ENCODE data around the gene BMERB1.
"Not testable (repeated sequence)": the region's sequence is repeated elsewhere in the genome, so short reads cannot be mapped to it uniquely, and the experiment has no call there.

The BMERB1 gene

GRCh38 chr16:15597822-15598647 lies 163.6 kb downstream of the BMERB1 start:
- no peak overlapping the region for H3K4me3 ChIP-seq (ENCODE audit: low read length)
- no peak for DNase-seq (ENCODE audit: low read depth, low spot score)

DNA sequence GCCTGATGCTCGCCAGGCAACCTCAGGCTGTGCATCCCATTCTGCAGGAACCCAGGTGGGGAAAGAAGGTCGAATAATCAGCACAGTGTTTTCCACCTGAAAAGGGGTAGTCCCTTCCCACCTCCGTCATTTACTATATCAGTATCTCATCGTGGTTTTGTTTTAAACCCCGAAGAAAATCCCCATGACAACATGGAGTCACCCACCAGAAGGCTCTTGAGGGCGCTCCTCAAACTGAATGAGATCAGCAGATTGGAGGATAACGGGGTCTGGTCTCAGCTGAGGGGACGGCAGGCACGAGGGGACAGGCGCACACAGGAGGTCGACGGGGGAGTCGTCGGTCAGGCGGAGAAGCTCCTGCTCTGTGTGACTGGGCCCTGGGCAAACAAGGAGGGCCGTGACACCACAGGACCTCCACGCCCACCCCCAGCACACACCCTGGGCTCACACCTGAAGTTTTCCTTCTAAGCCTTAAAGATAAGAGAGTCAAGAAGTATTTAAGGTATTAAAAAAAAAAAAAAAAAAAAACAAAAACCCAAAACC lies 164.3 kb downstream of the BMERB1 start:
- DNase-seq (ENCODE audit: low read depth, low spot score) = no peak
- no peak overlapping the region for H3K4me3 ChIP-seq (ENCODE audit: low read length)

DNA sequence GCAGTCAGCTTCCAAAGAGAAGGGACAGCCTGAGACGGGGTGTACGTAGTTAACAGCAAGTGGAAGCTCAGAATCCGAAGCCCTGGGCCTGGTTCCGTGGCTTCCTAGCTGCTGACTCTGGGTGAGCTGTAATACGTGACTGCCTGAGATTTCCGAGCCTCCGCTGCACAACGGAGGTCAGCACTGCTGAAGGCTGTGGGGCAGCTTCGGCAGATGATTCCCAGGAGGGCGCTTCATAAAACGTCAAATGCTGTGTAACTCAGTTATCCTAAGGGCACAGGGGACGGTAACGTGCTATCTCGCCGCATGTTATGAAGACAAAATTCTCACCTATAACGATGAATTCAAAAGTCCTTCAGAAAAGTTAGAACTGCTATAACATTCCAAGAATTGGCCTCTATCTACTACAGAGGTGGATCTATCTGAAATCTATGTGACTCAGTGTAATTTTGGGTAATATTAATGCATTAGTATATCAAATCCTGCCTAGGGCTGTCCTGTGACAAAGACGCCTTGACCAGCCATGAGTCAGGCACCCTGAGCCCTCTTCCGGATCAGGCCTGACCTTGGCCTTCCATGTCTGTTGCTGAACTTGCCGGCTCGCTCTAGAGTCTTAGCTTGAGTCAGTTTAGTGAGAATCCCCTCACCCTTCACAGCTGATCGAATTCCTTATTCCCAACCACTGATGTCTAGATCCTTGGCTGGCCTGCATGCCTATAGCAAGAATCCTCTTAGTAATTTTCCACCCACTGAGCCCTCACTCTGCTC lies 165.1 kb downstream of the BMERB1 start:
- no peak for DNase-seq (ENCODE audit: low read depth, low spot score)
- no peak overlapping the region for H3K4me3 ChIP-seq (ENCODE audit: low read length)

- no peak for DNase-seq (ENCODE audit: low read depth, low spot score)
- H3K4me3 ChIP-seq (ENCODE audit: low read length) = no peak overlapping the region
Measured at GRCh38 chr16:15601212-15601879, 167.0 kb downstream of the BMERB1 start.

GRCh38 chr16:15602285-15603044 lies 168.1 kb downstream of the BMERB1 start:
- H3K4me3 ChIP-seq (ENCODE audit: low read length) = no peak overlapping the region
- DNase-seq (ENCODE audit: low read depth, low spot score) = no peak

GRCh38 chr16:15604460-15605440 lies 170.4 kb downstream of the BMERB1 start:
- H3K4me3 ChIP-seq (ENCODE audit: low read length) = no peak overlapping the region
- no peak for DNase-seq (ENCODE audit: low read depth, low spot score)

DNA sequence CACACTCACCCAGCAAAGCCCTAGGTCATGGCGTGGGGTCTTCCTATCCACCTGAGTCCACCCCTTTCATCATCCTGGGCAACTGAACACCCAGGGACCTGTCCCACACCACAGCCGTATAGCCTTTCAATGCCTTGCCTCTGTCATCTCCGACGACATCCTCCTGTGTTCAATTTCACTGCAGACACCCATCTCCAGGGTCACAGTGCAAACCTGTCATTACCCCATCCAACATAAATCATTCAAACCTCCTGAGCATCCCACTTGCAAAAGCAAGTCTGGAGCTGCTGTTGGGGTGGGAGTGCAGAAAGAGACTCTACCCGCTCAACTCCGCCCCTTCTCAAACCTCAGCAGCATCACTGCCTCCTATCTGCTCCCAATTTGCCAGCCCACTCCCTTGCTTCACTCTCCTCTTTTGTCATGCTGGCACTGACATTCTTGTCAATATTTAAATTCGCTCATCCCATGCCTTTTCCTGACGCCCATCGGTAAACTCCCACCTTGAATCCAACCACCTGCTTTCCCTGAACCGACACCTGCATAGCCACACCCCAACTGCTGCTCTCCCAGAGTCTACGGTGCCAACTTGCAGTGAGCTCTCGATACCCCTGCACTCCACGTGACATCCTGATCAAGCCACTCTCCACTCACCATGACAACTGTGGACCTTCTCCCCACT lies 171.6 kb downstream of the BMERB1 start:
- no peak overlapping the region for H3K4me3 ChIP-seq (ENCODE audit: low read length)
- no peak for DNase-seq (ENCODE audit: low read depth, low spot score)

DNA sequence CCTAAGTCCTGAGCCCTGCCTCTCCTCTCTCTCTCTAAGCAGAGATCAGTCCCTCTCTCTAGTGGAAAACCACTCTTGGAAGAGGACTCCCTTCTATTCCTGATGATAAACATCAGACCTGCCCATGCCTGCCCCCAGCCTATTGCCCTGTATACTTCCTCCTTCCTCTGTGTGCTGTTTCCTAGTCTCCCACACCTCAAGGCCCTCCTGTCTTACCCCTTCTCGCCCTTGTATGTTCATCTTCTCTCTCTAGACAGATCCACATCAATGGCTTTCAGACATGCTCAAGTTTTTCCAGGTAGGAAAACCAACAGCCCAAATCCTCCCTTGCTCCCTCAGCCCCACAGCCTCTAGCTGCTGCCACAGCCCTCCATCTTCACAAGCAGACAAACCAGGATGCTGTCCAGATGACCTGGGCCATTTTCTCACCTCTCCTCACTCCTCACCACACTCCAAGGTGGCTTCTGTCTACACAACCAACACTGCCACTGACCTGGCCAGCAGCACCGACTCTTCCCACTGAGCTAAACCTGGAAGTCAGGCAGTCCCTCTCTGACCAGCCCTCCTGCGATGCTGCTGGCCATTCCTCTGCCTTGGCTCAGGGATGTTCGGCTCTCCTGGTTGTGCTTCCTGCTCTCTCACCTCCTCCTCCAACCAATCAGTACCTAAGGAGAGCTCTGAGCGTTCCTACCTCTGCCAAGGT lies 172.3 kb downstream of the BMERB1 start:
- DNase-seq (ENCODE audit: low read depth, low spot score) = no peak
- H3K4me3 ChIP-seq (ENCODE audit: low read length) = no peak overlapping the region

- DNase-seq (ENCODE audit: low read depth, low spot score); H3K4me3 ChIP-seq (ENCODE audit: low read length): not testable (repeated sequence)
Measured at GRCh38 chr16:15607221-15607699, 172.9 kb downstream of the BMERB1 start.

GRCh38 chr16:15607700-15608396 lies 173.5 kb downstream of the BMERB1 start:
- no peak for DNase-seq (ENCODE audit: low read depth, low spot score)
- H3K4me3 ChIP-seq (ENCODE audit: low read length) = no peak overlapping the region

- H3K4me3 ChIP-seq (ENCODE audit: low read length) = no peak overlapping the region
- DNase-seq (ENCODE audit: low read depth, low spot score) = no peak
Measured at GRCh38 chr16:15608398-15609285, 174.3 kb downstream of the BMERB1 start.

DNA sequence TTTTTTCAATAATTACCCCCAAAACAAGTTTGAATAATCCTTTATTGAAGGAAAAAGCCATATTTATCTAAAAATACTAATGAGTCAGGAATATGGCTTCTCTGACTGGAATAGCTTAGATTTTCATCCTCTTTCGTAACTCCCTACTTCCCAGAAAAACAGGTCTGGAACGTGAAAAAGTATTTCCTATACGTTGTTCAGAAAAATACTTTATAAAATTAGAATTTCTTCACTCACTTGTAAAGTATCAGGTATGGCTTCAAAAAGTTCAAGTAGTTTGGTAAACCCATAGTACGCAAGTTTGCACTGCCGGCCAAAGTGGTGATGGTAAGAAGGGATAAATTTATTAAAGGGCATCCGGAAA lies 174.9 kb downstream of the BMERB1 start:
- DNase-seq (ENCODE audit: low read depth, low spot score) = no peak
- H3K4me3 ChIP-seq (ENCODE audit: low read length) = no peak overlapping the region

GRCh38 chr16:15610369-15610871 lies 176.0 kb downstream of the BMERB1 start:
- H3K4me3 ChIP-seq (ENCODE audit: low read length) = no peak overlapping the region
- no peak for DNase-seq (ENCODE audit: low read depth, low spot score)

DNA sequence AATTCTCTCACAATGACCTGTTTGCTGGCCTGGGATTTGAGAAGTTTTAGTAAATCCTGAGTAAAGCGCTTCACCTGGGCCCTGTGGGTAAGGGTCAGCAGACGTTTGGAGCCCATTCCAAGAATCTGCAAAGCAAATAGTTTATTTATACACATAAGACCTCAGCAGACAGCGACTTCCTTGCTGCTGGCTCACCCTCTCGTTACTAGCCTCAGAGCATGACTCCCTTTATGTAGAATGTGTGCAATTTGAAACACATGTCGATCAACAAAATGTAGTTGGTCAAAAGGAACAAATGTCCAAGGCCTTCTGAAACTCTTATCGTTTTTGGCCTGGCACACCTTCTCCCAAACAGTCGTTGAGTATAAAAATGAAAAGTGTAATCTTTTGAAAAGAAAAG lies 177.2 kb downstream of the BMERB1 start:
- H3K4me3 ChIP-seq (ENCODE audit: low read length) = no peak overlapping the region
- DNase-seq (ENCODE audit: low read depth, low spot score) = no peak

DNA sequence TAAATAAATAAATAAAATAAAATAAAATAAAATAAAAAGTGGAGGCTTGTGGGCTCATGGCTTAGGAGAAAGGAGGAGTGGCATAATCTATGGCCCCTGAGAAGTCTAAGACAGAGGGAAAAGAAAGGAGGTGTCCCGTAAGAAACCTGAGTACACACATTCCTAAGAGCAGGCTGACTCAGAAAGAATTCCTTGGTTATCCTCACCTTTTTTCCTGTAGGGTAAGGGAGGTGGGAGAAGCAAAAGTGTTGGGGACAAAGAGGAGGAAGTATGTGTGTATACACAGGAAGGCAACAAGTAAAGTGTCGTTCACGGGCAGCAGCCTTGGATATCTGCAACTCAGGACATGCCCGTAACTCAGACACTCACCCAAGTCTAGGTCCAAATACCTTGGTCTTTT lies 179.3 kb downstream of the BMERB1 start:
- H3K4me3 ChIP-seq (ENCODE audit: low read length) = no peak overlapping the region
- DNase-seq (ENCODE audit: low read depth, low spot score) = no peak

Measured in Jurkat, Clone E6-1 (cell line).